HEK293 (cell line): ENCODE data around the gene RPS27.

Source experiments
- CTCF ChIA-PET: fragments of 350-600 bp; formaldehyde crosslinking; extraction: SDS; loops from one replicate; lab custom pipeline; 2021; ENCODE audit warnings: antibody characterized with exemption; lab: Yijun Ruan, JAX
- POLR2A ChIA-PET: fragments of 300-600 bp; formaldehyde crosslinking; extraction: SDS; loops from one replicate; lab custom pipeline; 2020; ENCODE audit warnings: antibody characterized with exemption, inconsistent platforms; lab: Yijun Ruan, JAX
- H3K27ac ChIP-seq: fragments of 200-500 bp; sonication (Bioruptor generic); 2 replicates; pipeline ENCODE4 v1.5.1; 2014; ENCODE audit warnings: low read depth, low read length, control low read depth, inconsistent platforms; ENCODE audit errors: extremely low read depth
- H3K36me3 ChIP-seq, 2 experiments: fragments of 200-500 bp in 1 of 2; sonication (Bioruptor generic) in 1 of 2; 1 replicate in 1 of 2; 2 replicates in 1 of 2; pipeline ENCODE4 v1.5.1; 2014 to 2017; ENCODE audit warnings: inconsistent platforms in 2 of 2, low read length in 2 of 2; ENCODE audit not compliant: control insufficient read depth in 2 of 2, insufficient read depth in 1 of 2
- H3K4me1 ChIP-seq: fragments of 200-500 bp; sonication (Bioruptor generic); 2 replicates; pipeline ENCODE4 v1.5.1; 2014; ENCODE audit warnings: mild to moderate bottlenecking, low read length, inconsistent platforms; ENCODE audit not compliant: control insufficient read depth, insufficient read depth
- H3K4me3 ChIP-seq: 2 replicates; pipeline ENCODE4 v1.5.1; 2011; ENCODE audit warnings: low read depth, mild to moderate bottlenecking, control low read depth, low read length, moderate library complexity
- H3K9me3 ChIP-seq: fragments of 200-500 bp; sonication (Bioruptor generic); 2 replicates; pipeline ENCODE4 v1.5.1; 2014; ENCODE audit warnings: low read depth, low read length, inconsistent platforms; ENCODE audit not compliant: control insufficient read depth, insufficient read depth
- EGR2 ChIP-seq: fragments of 450-650 bp; formaldehyde crosslinking; IDR thresholded peaks from 2 replicates; pipeline ENCODE4 v1.5.1; 2016; ENCODE audit warnings: low read depth, missing biosample characterization, missing genetic modification characterization
- KLF10 ChIP-seq: fragments of 450-650 bp; IDR thresholded peaks from 2 replicates; pipeline ENCODE4 v1.5.1; 2018; ENCODE audit warnings: missing biosample characterization, mild to moderate bottlenecking, missing genetic modification characterization
- SCRT1 ChIP-seq: fragments of 450-650 bp; formaldehyde crosslinking; IDR thresholded peaks from 2 replicates; pipeline ENCODE4 v1.5.1; 2016; ENCODE audit warnings: missing biosample characterization, missing genetic modification characterization, borderline replicate concordance
- SP3 ChIP-seq: fragments of 450-650 bp; formaldehyde crosslinking; IDR thresholded peaks from 2 replicates; pipeline ENCODE4 v1.5.1; 2016; ENCODE audit warnings: missing biosample characterization, missing genetic modification characterization
- ZBTB21 ChIP-seq: fragments of 450-650 bp; formaldehyde crosslinking; IDR thresholded peaks from 2 replicates; pipeline ENCODE4 v1.5.1; 2017; ENCODE audit warnings: missing biosample characterization, missing genetic modification characterization
- ZBTB8A ChIP-seq: fragments of 450-650 bp; formaldehyde crosslinking; IDR thresholded peaks from 2 replicates; pipeline ENCODE4 v1.5.1; 2016; ENCODE audit warnings: missing biosample characterization, missing genetic modification characterization
- ZNF114 ChIP-seq: fragments of 450-650 bp; formaldehyde crosslinking; IDR thresholded peaks from 2 replicates; pipeline ENCODE4 v1.5.0; 2017; ENCODE audit warnings: missing biosample characterization, missing genetic modification characterization
- ZNF155 ChIP-seq: fragments of 450-650 bp; formaldehyde crosslinking; IDR thresholded peaks from 2 replicates; pipeline ENCODE4 v1.5.1; 2016; ENCODE audit warnings: missing biosample characterization, missing genetic modification characterization
- ZNF174 ChIP-seq: fragments of 450-650 bp; formaldehyde crosslinking; IDR thresholded peaks from 2 replicates; pipeline ENCODE4 v1.5.0; 2017; ENCODE audit warnings: missing biosample characterization, mild to moderate bottlenecking, missing genetic modification characterization
- ZNF302 ChIP-seq: fragments of 450-650 bp; formaldehyde crosslinking; IDR thresholded peaks from 2 replicates; pipeline ENCODE4 v1.5.1; 2016; ENCODE audit warnings: missing biosample characterization, missing genetic modification characterization, low read depth
- ZNF324 ChIP-seq: fragments of 450-650 bp; formaldehyde crosslinking; IDR thresholded peaks from 2 replicates; pipeline ENCODE4 v1.5.1; 2016; ENCODE audit warnings: missing biosample characterization, missing genetic modification characterization
- ZNF341 ChIP-seq: fragments of 450-650 bp; formaldehyde crosslinking; IDR thresholded peaks from 2 replicates; pipeline ENCODE4; 2016; ENCODE audit warnings: low read depth, missing biosample characterization, missing genetic modification characterization
- ZNF350 ChIP-seq: fragments of 450-650 bp; formaldehyde crosslinking; IDR thresholded peaks from 2 replicates; pipeline ENCODE4 v1.5.0; 2017; ENCODE audit warnings: missing biosample characterization, mild to moderate bottlenecking, missing genetic modification characterization
- ZNF416 ChIP-seq: fragments of 450-650 bp; formaldehyde crosslinking; IDR thresholded peaks from 2 replicates; pipeline ENCODE4 v1.5.1; 2016; ENCODE audit warnings: missing biosample characterization, missing genetic modification characterization
- ZNF473 ChIP-seq: fragments of 450-650 bp; formaldehyde crosslinking; IDR thresholded peaks from 2 replicates; pipeline ENCODE4 v1.5.1; 2017; ENCODE audit warnings: missing biosample characterization, missing genetic modification characterization
- ZNF544 ChIP-seq: fragments of 450-650 bp; formaldehyde crosslinking; IDR thresholded peaks from 2 replicates; pipeline ENCODE4 v1.5.0; 2017; ENCODE audit warnings: missing biosample characterization, missing genetic modification characterization
- ZNF548 ChIP-seq: fragments of 450-650 bp; formaldehyde crosslinking; IDR thresholded peaks from 2 replicates; pipeline ENCODE4 v1.5.1; 2016; ENCODE audit warnings: missing biosample characterization, missing genetic modification characterization
- ZNF549 ChIP-seq: fragments of 450-650 bp; IDR thresholded peaks from 2 replicates; pipeline ENCODE4 v1.5.1; 2018; ENCODE audit warnings: missing biosample characterization, missing genetic modification characterization, mild to moderate bottlenecking, inconsistent platforms, moderate library complexity
- ZNF555 ChIP-seq: fragments of 450-650 bp; formaldehyde crosslinking; conservative IDR thresholded peaks from 2 replicates; pipeline ENCODE4 v1.5.1; 2017; ENCODE audit warnings: missing biosample characterization, mild to moderate bottlenecking, missing genetic modification characterization, inconsistent platforms
- ZNF624 ChIP-seq: fragments of 450-650 bp; formaldehyde crosslinking; IDR thresholded peaks from 2 replicates; pipeline ENCODE4 v1.5.1; 2017; ENCODE audit warnings: missing biosample characterization, missing genetic modification characterization
- ZNF664 ChIP-seq: fragments of 450-650 bp; formaldehyde crosslinking; IDR thresholded peaks from 2 replicates; pipeline ENCODE4 v1.5.1; 2016; ENCODE audit warnings: missing biosample characterization, missing genetic modification characterization
- ZNF670 ChIP-seq: fragments of 450-650 bp; formaldehyde crosslinking; IDR thresholded peaks from 2 replicates; pipeline ENCODE4 v1.5.1; 2016; ENCODE audit warnings: missing biosample characterization, missing genetic modification characterization, low read depth
- ZNF777 ChIP-seq: fragments of 450-650 bp; formaldehyde crosslinking; IDR thresholded peaks from 2 replicates; pipeline ENCODE4 v1.5.1; 2017; ENCODE audit warnings: missing biosample characterization, missing genetic modification characterization, borderline replicate concordance
- ZSCAN30 ChIP-seq: fragments of 450-650 bp; IDR thresholded peaks from 2 replicates; pipeline ENCODE4 v1.5.1; 2018; ENCODE audit warnings: missing biosample characterization, mild to moderate bottlenecking, missing genetic modification characterization, moderate library complexity
- TF ChIP-seq, protein P1 (sequence below): fragments of 450-650 bp; formaldehyde crosslinking; IDR thresholded peaks from 2 replicates; pipeline ENCODE4 v1.5.1; 2017; ENCODE audit warnings: missing biosample characterization, missing genetic modification characterization
- TF ChIP-seq, protein P2 (sequence below): fragments of 450-650 bp; formaldehyde crosslinking; IDR thresholded peaks from 2 replicates; pipeline ENCODE4 v1.5.1; 2017; ENCODE audit warnings: missing biosample characterization, missing genetic modification characterization
- TF ChIP-seq, protein P3 (sequence below): fragments of 450-650 bp; formaldehyde crosslinking; IDR thresholded peaks from 2 replicates; pipeline ENCODE4 v1.5.1; 2016; ENCODE audit warnings: missing biosample characterization, missing genetic modification characterization
- TF ChIP-seq, protein P4 (sequence below): fragments of 450-650 bp; formaldehyde crosslinking; IDR thresholded peaks from 2 replicates; pipeline ENCODE4 v1.5.1; 2016; ENCODE audit warnings: missing biosample characterization, missing genetic modification characterization

RPS27 gene

DNA sequence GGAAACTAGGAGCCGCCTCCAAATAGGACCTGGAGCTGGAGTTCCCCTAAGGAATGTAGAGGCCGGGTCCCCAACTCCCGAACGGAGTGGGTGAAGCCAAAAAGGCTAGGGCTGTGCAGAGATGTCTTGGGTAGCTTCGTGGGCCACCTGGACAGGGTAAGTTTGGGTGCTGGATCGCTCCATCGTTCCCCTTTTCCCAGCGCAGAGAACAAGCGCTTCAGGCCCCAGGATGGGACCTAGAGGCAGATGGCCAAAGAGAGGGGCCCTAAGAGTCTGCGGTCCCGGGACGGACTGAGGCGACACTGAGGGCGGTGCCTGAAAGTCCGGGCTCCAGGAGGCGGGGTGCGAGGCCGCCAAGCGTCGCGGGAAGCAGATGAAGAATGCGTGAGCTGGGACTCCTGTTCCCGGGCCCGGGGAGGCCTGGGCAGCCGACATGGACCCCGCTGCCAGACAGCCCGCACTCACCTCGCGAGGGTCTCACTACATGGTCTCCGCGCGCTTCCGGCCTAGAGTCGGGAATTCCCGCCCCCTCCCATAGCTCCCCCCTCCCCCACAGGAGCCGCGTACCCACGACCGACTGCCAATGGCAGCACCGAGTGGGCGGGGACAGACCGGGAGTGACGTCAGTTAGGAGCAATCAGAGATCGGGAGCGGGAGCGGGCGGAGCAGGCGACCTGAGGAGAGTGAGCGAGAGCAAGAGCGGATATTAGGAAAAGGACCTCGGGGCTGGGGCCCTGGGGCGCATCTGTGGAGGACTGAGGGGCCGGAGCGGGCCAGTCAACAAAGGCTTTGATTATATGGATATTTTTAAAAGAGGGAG lies 27.3 kb upstream of the RPS27 start, which contains the start of gene SLC39A1 (continued):
- TF ChIP-seq SCRT1 (tag by site-specific recombination): no peak
- TF ChIP-seq, protein P1, sequence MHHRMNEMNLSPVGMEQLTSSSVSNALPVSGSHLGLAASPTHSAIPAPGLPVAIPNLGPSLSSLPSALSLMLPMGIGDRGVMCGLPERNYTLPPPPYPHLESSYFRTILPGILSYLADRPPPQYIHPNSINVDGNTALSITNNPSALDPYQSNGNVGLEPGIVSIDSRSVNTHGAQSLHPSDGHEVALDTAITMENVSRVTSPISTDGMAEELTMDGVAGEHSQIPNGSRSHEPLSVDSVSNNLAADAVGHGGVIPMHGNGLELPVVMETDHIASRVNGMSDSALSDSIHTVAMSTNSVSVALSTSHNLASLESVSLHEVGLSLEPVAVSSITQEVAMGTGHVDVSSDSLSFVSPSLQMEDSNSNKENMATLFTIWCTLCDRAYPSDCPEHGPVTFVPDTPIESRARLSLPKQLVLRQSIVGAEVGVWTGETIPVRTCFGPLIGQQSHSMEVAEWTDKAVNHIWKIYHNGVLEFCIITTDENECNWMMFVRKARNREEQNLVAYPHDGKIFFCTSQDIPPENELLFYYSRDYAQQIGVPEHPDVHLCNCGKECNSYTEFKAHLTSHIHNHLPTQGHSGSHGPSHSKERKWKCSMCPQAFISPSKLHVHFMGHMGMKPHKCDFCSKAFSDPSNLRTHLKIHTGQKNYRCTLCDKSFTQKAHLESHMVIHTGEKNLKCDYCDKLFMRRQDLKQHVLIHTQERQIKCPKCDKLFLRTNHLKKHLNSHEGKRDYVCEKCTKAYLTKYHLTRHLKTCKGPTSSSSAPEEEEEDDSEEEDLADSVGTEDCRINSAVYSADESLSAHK (tag by site-specific recombination): no peak
- no peak for TF ChIP-seq ZNF350 (tag by site-specific recombination)
- no peak for TF ChIP-seq ZNF777
- TF ChIP-seq ZNF416 (tag by site-specific recombination): no peak
- TF ChIP-seq ZNF473 (tag by site-specific recombination): no peak
- peak; percentile 53; the same call in 1 of the 2 replicates for TF ChIP-seq ZSCAN30 (tag by site-specific recombination)
- no peak for TF ChIP-seq ZNF548 (tag by site-specific recombination)
- peak; percentile 33; the same call in 1 of the 2 replicates for TF ChIP-seq ZBTB21
- peak; percentile 88 for TF ChIP-seq SP3 (tag by site-specific recombination)
- TF ChIP-seq, protein P2, sequence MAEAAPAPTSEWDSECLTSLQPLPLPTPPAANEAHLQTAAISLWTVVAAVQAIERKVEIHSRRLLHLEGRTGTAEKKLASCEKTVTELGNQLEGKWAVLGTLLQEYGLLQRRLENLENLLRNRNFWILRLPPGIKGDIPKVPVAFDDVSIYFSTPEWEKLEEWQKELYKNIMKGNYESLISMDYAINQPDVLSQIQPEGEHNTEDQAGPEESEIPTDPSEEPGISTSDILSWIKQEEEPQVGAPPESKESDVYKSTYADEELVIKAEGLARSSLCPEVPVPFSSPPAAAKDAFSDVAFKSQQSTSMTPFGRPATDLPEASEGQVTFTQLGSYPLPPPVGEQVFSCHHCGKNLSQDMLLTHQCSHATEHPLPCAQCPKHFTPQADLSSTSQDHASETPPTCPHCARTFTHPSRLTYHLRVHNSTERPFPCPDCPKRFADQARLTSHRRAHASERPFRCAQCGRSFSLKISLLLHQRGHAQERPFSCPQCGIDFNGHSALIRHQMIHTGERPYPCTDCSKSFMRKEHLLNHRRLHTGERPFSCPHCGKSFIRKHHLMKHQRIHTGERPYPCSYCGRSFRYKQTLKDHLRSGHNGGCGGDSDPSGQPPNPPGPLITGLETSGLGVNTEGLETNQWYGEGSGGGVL (tag by site-specific recombination): peak; percentile 89
- TF ChIP-seq ZNF174: no peak
- TF ChIP-seq ZNF555: no peak
- TF ChIP-seq ZNF302 (tag by site-specific recombination): no peak

DNA sequence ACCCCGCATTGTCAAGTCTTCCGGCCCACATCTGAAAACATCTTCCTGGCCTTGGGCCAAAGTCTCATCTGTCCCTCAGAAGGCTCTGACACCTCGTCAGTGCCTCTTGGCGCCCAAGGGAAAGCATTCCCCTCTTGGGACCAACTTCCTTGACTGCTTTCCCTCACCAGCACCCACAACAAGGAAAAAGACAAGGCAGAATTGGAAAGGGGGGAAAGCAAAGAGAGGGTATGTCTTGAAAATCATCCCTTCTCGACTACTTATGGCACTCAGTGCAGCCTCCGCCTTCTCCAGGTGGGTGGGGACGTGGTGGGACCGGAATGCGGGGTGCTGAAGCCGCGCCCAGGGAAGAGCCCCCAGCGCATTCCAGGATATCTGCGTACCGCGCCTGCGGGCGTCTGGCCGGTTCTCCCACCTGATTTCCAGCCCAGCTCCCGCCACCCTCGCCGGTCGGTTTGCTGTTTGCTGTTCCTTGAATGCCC lies 26.7 kb upstream of the RPS27 start:
- Histone ChIP-seq H3K36me3 (peaks cover 0 to 31% of the 10 kb centered on the region in 2 experiments; a peak in 2 of 3 replicates), H3K4me1 (peaks cover 4% of the 10 kb centered on the region; the same call in 1 of the 2 replicates), H3K4me3 (peak overlapping the region; percentile 62), H3K9me3 (no peaks in the 10 kb centered on the region), H3K27ac (peak overlapping the region; percentile 66)
- CTCF ChIA-PET: interaction anchor here (0.8 to 2.2 kb wide), 4 partner anchors 17 to 167 kb away, joined by 5 to 9 read pairs (median 8); partner anchors contain the start of genes DENND4B and RAB13
- POLR2A ChIA-PET: interaction anchor here (0.6 to 3.0 kb wide), 18 partner anchors 9 to 326 kb away, joined by 3 to 58 read pairs (median 5); partner anchors contain the start of genes DENND4B, GATAD2B, INTS3 and JTB
- TF ChIP-seq KLF10 (tag by site-specific recombination): peak; percentile 80
- no peak for TF ChIP-seq ZNF670
- TF ChIP-seq EGR2 (tag by site-specific recombination): peak; percentile 87
- TF ChIP-seq ZNF544 (tag by site-specific recombination): no peak
- TF ChIP-seq ZBTB8A: peak; percentile 61
- TF ChIP-seq ZNF549 (tag by site-specific recombination): no peak
- TF ChIP-seq ZNF114 (tag by site-specific recombination): no peak
- TF ChIP-seq ZNF624: no peak
- TF ChIP-seq, protein P3, sequence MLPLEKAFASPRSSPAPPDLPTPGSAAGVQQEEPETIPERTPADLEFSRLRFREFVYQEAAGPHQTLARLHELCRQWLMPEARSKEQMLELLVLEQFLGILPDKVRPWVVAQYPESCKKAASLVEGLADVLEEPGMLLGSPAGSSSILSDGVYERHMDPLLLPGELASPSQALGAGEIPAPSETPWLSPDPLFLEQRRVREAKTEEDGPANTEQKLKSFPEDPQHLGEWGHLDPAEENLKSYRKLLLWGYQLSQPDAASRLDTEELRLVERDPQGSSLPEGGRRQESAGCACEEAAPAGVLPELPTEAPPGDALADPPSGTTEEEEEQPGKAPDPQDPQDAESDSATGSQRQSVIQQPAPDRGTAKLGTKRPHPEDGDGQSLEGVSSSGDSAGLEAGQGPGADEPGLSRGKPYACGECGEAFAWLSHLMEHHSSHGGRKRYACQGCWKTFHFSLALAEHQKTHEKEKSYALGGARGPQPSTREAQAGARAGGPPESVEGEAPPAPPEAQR (tag by site-specific recombination): no peak
- TF ChIP-seq, protein P4, sequence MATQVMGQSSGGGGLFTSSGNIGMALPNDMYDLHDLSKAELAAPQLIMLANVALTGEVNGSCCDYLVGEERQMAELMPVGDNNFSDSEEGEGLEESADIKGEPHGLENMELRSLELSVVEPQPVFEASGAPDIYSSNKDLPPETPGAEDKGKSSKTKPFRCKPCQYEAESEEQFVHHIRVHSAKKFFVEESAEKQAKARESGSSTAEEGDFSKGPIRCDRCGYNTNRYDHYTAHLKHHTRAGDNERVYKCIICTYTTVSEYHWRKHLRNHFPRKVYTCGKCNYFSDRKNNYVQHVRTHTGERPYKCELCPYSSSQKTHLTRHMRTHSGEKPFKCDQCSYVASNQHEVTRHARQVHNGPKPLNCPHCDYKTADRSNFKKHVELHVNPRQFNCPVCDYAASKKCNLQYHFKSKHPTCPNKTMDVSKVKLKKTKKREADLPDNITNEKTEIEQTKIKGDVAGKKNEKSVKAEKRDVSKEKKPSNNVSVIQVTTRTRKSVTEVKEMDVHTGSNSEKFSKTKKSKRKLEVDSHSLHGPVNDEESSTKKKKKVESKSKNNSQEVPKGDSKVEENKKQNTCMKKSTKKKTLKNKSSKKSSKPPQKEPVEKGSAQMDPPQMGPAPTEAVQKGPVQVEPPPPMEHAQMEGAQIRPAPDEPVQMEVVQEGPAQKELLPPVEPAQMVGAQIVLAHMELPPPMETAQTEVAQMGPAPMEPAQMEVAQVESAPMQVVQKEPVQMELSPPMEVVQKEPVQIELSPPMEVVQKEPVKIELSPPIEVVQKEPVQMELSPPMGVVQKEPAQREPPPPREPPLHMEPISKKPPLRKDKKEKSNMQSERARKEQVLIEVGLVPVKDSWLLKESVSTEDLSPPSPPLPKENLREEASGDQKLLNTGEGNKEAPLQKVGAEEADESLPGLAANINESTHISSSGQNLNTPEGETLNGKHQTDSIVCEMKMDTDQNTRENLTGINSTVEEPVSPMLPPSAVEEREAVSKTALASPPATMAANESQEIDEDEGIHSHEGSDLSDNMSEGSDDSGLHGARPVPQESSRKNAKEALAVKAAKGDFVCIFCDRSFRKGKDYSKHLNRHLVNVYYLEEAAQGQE (tag by site-specific recombination): peak; percentile 57; the same call in 1 of the 2 replicates
- no peak for TF ChIP-seq ZNF155
- no peak for TF ChIP-seq ZNF664 (tag by site-specific recombination)
- no peak for TF ChIP-seq ZNF324 (tag by site-specific recombination)
- TF ChIP-seq ZNF341 (tag by site-specific recombination): peak; percentile 98
